Stomach smooth muscle (tissue), 2 donors: ENCODE results near the gene GALNT12.

Experiments used
- H3K27ac ChIP-seq: one replicate; pipeline ENCODE4 v1.7.0; 2013; ENCODE audit warnings: mild to moderate bottlenecking, low read length, inconsistent platforms
- H3K27me3 ChIP-seq, 2 donors: one replicate each; pipeline ENCODE4 v1.7.0; 2013; ENCODE audit warnings: low read length in 2 of 2; ENCODE audit not compliant: insufficient read depth in 2 of 2, control insufficient read depth in 1 of 2
- H3K36me3 ChIP-seq, 2 donors: one replicate each; pipeline ENCODE4 v1.7.0; 2013; ENCODE audit warnings: low read length in 2 of 2; ENCODE audit not compliant: control insufficient read depth in 2 of 2, insufficient read depth in 2 of 2
- H3K4me1 ChIP-seq: one replicate; pipeline ENCODE4 v1.7.0; 2013; ENCODE audit warnings: low read length; ENCODE audit not compliant: control insufficient read depth, insufficient read depth
- H3K4me3 ChIP-seq, 2 donors: one replicate each; pipeline ENCODE4 v1.7.0; 2013; ENCODE audit warnings: low read length in 2 of 2
- H3K9ac ChIP-seq, 2 donors: one replicate each; pipeline ENCODE4 v1.7.0; 2013; ENCODE audit warnings: low read length in 2 of 2, mild to moderate bottlenecking in 1 of 2
- H3K9me3 ChIP-seq, 2 donors: one replicate each; pipeline ENCODE4 v1.7.0; 2013; ENCODE audit warnings: low read length in 2 of 2; ENCODE audit not compliant: control insufficient read depth in 2 of 2
- donor health status: healthy.
- donor health status: Pancreatic carcinoma.

Gene GALNT12

DNA sequence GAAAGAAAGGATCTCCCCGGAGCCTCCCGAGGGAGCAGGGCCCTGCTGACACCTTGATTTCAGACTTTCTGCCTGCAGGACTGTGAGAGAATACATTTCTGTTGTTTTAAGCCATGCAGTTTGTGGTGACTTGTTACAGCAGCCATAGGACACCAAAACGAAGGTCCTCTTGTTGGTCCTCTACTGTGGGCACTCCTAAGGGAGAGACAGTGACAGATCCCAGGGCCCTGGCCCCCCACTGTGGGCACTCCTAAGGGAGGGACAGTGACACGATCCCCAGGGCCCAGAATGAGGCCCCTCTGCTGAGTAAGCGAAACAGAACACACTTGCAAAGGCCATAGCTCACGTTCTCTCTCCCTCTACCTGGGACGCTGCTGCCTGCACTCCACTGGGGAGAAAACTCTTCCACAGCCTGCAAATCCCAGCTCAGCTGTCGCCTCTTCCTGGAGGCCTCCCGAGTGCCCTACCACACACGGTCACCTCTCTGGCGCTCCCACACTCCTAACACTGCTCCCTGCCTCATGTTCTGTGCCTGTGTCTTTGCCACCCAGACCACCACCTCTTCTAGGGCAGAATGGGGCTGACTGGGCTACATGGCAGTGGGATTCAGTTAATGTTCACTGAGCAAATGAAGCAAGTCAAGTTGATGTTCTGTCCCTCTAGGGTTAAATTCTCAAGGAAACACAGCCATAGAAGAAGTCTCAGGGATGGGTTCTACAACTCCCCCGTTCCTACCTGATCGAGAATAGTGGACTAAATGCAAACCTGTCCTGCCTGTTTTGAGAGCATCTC lies 34.9 kb upstream of the GALNT12 start:
- H3K9ac ChIP-seq = no peak overlapping the region
- no peaks in the 10 kb centered on the region for H3K27me3 ChIP-seq
- no peak overlapping the region for H3K4me3 ChIP-seq
- H3K4me1 ChIP-seq = no peaks in the 10 kb centered on the region
- peaks cover 26 to 70% of the 10 kb centered on the region in 2 donors for H3K36me3 ChIP-seq
- H3K27ac ChIP-seq = no peak overlapping the region
- H3K9me3 ChIP-seq = no peaks in the 10 kb centered on the region

DNA sequence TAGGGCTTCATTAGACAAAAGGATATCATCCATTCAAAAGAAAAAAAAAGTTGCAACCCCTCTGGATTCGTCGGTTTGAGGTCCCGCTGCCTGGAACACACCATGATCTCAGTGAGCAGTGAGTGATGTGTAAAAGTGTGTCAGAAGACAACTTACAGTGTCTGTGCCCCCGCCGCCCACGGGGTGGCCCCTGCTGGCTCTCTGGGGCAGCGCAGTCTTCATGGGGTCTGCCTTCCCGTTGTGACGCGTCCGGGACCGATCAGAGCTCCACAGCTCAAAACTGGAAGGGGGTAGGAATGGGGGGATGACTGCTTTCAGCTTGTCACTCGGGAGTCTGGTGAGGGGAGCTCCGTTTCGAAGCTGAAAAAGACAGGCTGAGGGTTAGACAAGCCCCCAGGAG lies 33.7 kb upstream of the GALNT12 start:
- Histone ChIP-seq H3K4me1 (no peaks in the 10 kb centered on the region), H3K36me3 (peaks cover 23 to 70% of the 10 kb centered on the region in 2 donors), H3K27ac (no peak overlapping the region)

DNA sequence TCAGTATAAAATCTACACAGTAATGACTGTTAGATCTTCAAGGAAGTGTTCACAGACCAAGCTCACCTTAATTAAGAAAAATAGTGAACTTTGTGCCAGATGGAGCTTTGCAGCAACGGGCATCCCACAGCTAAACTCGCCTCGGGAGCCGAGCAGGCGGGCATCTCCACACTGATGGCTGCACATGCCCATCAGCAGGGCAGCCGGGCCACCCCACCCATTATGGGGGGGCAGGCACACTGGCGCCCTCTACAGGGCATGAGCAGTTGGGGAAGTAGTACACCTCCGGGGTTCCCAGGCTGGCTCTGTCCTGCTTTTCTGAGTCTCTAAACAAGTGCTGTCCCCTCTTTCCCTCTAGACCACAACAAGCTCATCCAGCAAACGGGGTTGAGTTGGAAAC lies 32.7 kb upstream of the GALNT12 start:
- Histone ChIP-seq H3K4me1 (no peaks in the 10 kb centered on the region), H3K9me3 (no peaks in the 10 kb centered on the region), H3K36me3 (peaks cover 23 to 65% of the 10 kb centered on the region in 2 donors), H3K27me3 (no peaks in the 10 kb centered on the region), H3K27ac (no peak overlapping the region), H3K9ac (no peak overlapping the region), H3K4me3 (no peak overlapping the region)

More for the DNA sequence above, 33.7 kb upstream of the GALNT12 start:
- no peak overlapping the region for H3K4me3 ChIP-seq
- H3K9me3 ChIP-seq = no peaks in the 10 kb centered on the region
- H3K9ac ChIP-seq = no peak overlapping the region
- H3K27me3 ChIP-seq = no peaks in the 10 kb centered on the region

DNA sequence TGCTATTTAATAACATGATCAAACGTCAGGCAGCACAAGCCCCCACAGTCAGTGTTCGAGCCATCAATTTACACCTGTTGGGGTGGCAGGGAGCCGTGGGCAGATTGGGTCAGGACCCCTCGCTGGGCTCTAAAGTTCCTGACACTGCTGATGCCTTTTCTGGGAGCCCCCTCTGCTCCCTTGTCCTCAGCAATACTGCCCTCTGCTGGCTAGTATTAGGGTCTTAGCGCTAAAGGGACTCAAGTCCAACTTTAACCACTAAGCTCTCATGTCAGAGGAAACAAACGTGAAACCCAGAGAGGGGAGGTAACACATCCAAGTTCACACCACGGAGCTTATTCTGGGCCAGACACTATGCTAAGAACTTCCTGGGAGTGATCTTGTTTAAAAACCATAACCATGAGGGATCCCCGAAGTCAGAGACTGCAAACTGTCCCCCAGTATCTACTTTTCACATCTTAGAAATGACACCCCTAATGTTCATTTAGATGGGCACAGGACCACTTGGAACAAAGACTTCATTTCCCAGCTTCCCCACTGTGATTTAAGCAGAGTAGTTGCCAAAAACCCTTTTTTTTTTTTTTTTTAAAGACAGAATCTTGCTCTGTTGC lies 31.5 kb upstream of the GALNT12 start:
- H3K9ac ChIP-seq = no peak overlapping the region
- peaks cover 19 to 60% of the 10 kb centered on the region in 2 donors for H3K36me3 ChIP-seq
- H3K27me3 ChIP-seq = no peaks in the 10 kb centered on the region
- H3K9me3 ChIP-seq = no peaks in the 10 kb centered on the region
- no peak overlapping the region for H3K4me3 ChIP-seq
- no peaks in the 10 kb centered on the region for H3K4me1 ChIP-seq
- H3K27ac ChIP-seq = no peak overlapping the region

DNA sequence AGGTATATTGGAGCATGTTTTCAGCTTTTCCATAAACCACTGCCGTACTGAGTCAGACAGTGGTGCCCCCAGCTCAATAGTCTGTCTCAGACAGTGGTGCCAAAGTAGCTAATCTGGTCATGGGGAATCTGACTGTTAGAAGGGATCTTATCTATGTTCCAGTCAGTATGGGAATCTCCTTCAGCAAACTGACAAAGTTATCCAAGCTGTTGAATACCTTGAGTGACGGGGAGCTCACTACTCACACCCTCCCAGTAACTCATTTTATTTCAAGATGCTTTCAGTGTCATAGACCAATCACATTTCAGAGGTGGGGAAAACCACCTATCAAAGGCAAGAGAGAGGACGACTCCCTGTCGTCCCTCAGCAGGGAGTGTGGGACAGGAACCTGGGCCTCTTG lies 29.9 kb upstream of the GALNT12 start:
- no peak overlapping the region for H3K9ac ChIP-seq
- H3K4me3 ChIP-seq = no peak overlapping the region
- H3K36me3 ChIP-seq = peaks cover 15 to 51% of the 10 kb centered on the region in 2 donors
- no peak overlapping the region for H3K27ac ChIP-seq
- H3K27me3 ChIP-seq = no peaks in the 10 kb centered on the region
- no peaks in the 10 kb centered on the region for H3K9me3 ChIP-seq
- no peaks in the 10 kb centered on the region for H3K4me1 ChIP-seq

DNA sequence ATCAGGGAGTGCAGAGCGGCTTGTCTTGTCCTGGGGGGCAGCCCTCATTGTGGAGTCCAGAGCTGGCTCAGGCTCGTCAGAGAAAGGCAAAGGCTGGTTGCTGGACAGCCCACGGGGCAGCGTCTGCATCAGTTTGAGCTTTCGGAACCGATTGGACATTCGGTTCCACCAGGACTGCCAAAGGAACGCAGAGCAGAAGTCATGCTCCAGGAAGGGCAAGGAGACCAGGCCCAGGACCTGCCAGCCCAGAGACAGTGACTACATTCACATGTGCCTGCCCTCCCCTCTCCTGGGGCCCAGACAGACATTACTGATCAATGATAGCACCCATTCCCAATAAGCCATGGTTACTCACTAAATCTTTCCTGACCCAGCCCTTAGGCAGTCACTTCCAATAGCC lies 29.2 kb upstream of the GALNT12 start:
- H3K27ac ChIP-seq = no peak overlapping the region
- no peaks in the 10 kb centered on the region for H3K4me1 ChIP-seq
- peaks cover 10 to 47% of the 10 kb centered on the region in 2 donors for H3K36me3 ChIP-seq

DNA sequence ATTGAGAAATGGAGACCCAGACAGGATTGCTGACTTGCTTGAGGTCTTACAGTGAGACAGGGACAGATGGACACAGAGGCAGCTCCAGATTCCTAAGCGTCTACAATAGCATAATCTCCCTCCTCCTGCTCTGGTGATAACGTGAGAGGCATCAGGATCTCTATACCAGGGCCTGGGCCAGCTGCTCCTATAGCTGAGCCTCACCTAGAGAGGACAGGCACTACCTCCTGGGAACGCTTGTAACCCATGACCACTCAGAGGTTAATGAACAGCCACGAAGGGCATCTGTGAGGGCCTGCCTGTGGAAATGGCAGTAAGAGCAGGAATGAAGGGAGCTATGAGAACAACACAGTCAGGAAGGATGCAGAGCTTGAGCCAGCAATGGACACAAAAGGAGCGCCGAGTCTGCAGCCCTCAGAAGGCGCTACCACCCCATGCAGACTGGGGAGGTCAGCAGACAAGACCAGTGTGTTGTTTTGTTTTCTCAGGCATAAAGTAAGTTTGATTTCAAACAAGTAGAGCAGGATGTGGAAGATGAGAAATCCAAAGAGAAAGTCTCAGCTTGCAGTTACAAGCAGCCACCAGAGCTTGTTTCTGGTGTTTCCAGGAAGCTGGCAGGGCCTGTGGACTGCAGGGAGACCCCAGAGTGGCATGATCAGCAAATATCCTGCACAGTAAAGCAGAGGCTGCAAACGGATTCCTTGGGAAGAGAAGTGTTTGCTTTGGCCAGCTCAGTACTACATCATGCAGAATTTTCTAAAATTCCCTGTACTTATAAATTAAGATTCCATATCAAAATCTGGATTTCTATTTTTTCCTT lies 28.5 kb upstream of the GALNT12 start:
- no peak overlapping the region for H3K9ac ChIP-seq
- H3K27ac ChIP-seq = no peak overlapping the region
- H3K4me3 ChIP-seq = no peak overlapping the region
- H3K36me3 ChIP-seq = peaks cover 15 to 43% of the 10 kb centered on the region in 2 donors
- H3K27me3 ChIP-seq = no peaks in the 10 kb centered on the region
- no peaks in the 10 kb centered on the region for H3K4me1 ChIP-seq
- H3K9me3 ChIP-seq = no peaks in the 10 kb centered on the region

More for the DNA sequence above, 29.2 kb upstream of the GALNT12 start:
- H3K9ac ChIP-seq = no peak overlapping the region
- H3K27me3 ChIP-seq = no peaks in the 10 kb centered on the region
- H3K4me3 ChIP-seq = no peak overlapping the region
- no peaks in the 10 kb centered on the region for H3K9me3 ChIP-seq

DNA sequence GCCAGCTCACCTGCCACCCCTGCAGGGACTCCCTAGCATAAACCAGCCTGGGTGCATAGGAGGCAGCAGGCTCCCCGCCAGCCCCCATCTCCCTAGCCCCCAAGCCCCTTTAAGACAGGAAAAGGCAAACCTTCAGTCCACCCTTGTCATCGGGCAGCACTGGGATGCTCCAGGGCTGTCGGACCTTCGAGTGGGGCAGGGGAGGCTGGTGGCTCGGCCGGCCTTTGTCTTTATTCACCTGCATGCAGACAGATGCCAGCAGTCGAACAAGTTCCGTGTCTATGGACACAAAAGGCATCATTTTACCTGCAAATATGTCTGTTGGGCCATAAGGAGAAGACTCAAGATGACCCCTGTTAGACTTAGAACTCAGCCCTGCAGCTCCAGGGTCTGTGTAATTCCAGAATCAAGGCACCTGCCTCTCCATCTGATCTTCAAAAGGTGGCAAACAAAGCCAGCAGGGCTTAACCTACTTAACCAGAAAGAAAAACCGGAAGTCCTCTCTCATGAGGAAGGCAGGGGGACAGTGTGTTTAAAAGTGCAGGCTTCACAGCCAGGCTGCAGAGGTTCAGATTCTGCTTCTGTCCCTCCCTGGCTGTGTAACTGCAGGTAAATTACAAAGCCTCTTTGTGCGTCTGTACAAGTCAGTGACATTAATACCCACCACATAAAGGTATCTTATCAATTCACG lies 27.3 kb upstream of the GALNT12 start:
- H3K36me3 ChIP-seq = peaks cover 19 to 44% of the 10 kb centered on the region in 2 donors
- no peaks in the 10 kb centered on the region for H3K27me3 ChIP-seq
- H3K4me3 ChIP-seq = no peak overlapping the region
- no peak overlapping the region for H3K27ac ChIP-seq
- no peaks in the 10 kb centered on the region for H3K4me1 ChIP-seq
- H3K9ac ChIP-seq = no peak overlapping the region
- no peaks in the 10 kb centered on the region for H3K9me3 ChIP-seq

DNA sequence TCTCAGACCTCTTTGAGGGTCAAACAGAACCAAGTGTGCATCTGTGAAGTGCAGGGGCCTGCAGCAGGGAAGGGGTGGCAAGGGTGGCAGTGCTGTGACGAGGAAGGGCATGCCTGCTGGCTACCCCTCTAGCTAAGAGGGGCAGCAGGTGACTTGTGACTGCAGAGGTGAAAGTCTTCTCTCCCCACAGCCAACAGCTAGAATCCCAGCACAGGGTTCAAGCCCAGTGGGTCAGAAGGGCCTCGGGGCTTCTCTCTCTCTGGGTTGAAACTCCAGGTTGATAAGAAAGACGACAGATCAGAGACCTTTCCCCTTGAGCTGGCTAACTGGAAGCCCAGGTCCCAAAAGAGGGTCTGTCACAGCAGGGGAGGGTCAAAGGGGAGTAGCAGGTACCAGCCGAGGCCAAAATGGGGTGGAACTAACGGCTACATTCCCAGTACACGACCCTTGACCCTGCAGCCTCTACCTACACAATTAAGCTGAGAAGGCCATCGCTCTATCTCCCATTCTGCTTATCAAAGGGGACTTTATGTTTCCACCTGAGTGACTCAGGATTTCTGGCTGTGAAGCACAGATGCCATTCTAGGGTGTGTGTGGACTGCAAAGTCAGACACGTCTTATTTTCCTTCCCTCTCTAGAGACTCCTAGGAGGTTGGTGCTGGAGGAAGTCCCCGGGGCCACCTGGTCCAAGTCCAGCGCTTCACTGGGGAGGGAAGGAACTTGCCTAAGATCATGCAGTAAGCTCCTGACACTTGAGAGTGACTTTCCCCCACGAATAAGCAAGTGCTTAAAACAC lies 25.7 kb upstream of the GALNT12 start:
- no peaks in the 10 kb centered on the region for H3K9me3 ChIP-seq
- no peaks in the 10 kb centered on the region for H3K4me1 ChIP-seq
- no peaks in the 10 kb centered on the region for H3K27me3 ChIP-seq
- peaks cover 19 to 41% of the 10 kb centered on the region in 2 donors for H3K36me3 ChIP-seq
- H3K4me3 ChIP-seq = no peak overlapping the region
- no peak overlapping the region for H3K9ac ChIP-seq
- H3K27ac ChIP-seq = no peak overlapping the region
